Endothelial cell of umbilical vein (primary cell): ENCODE results near the gene PRDM2. TPM values are rescaled to one million over a fixed set of nuclear protein-coding genes. Genes with fewer than 3 reads are reported as not detected.

Experiments used
- BruUV-seq: library from RNA; stranded (reverse); fragments of 400-500 nt; replicated peaks from 2 replicates; lab custom pipeline; 2021; lab: Mats Ljungman, UMichigan
- CTCF ChIA-PET: fragments of 300-600, 350-600 bp; sonication (Branson Sonifier 250); formaldehyde crosslinking; loops from one replicate; lab custom pipeline; 2021; ENCODE audit warnings: antibody characterized with exemption, inconsistent platforms; lab: Charles Lee
- POLR2A ChIA-PET: fragments of 300-600, 350-600 bp; sonication (Branson Sonifier 250); formaldehyde crosslinking; loops from one replicate; lab custom pipeline; 2021; ENCODE audit warnings: antibody characterized with exemption, inconsistent platforms; lab: Charles Lee
- DNase-seq: peaks from one replicate; pipeline ENCODE4 v3.0.0-alpha.2; 2011; ENCODE audit warnings: low read depth, low spot score
- FAIRE-seq: peaks from 2 replicates; lab custom pipeline; 2011; peaks lifted over from hg19 to GRCh38; lab: Jason Lieb, UNC
- H2AFZ ChIP-seq: 2 replicates; pipeline ENCODE4 v1.6.0; 2012; ENCODE audit warnings: low read depth, low read length, control low read depth, inconsistent platforms
- H3K27ac ChIP-seq: 2 replicates; pipeline ENCODE4 v1.5.1; 2011; ENCODE audit warnings: low read depth, mild to moderate bottlenecking, control low read depth, low read length, moderate library complexity; ENCODE audit not compliant: insufficient read depth
- H3K27me3 ChIP-seq, 2 experiments: 2 replicates each; pipeline versions ENCODE4 v1.6.0 to v1.6.1; 2011; ENCODE audit warnings: low read length in 2 of 2, mixed read lengths in 1 of 2; ENCODE audit not compliant: control insufficient read depth in 2 of 2, insufficient read depth in 2 of 2
- H3K36me3 ChIP-seq, 2 experiments: 2 replicates in 1 of 2; 3 replicates in 1 of 2; pipeline ENCODE4 v1.5.1; 2011; ENCODE audit warnings: low read length in 2 of 2, mild to moderate bottlenecking in 1 of 2, moderate library complexity in 1 of 2; ENCODE audit not compliant: control insufficient read depth in 2 of 2, insufficient read depth in 2 of 2; ENCODE audit errors: extremely low read depth in 1 of 2
- H3K4me1 ChIP-seq: 3 replicates; pipeline ENCODE4 v1.5.1; 2011; ENCODE audit warnings: mild to moderate bottlenecking, low read length; ENCODE audit not compliant: control insufficient read depth, insufficient read depth; ENCODE audit errors: extremely low read depth
- H3K4me2 ChIP-seq: 2 replicates; pipeline ENCODE4 v1.6.1; 2011; ENCODE audit warnings: low read length, control low read depth, mixed read lengths; ENCODE audit not compliant: insufficient read depth
- H3K4me3 ChIP-seq, 3 experiments: fragments of 200-600 bp in 1 of 3; sonication (generic), shearing (Covaris generic) in 1 of 3; replicated peaks in 1 of 3; 2 replicates each; pipeline ENCODE4 v1.5.1; 2011 to 2016; ENCODE audit warnings: control low read depth in 3 of 3, low read length in 3 of 3, mild to moderate bottlenecking in 2 of 3, inconsistent platforms in 1 of 3, low read depth in 1 of 3, moderate library complexity in 1 of 3; ENCODE audit not compliant: insufficient read depth in 1 of 3
- H3K79me2 ChIP-seq: 2 replicates; pipeline ENCODE4 v1.6.0; 2012; ENCODE audit warnings: low read length, inconsistent platforms; ENCODE audit not compliant: control insufficient read depth, insufficient read depth
- H3K9ac ChIP-seq: replicated peaks from 2 replicates; pipeline ENCODE3; 2011; ENCODE audit warnings: low read length, control low read depth; ENCODE audit not compliant: insufficient read depth; ENCODE audit errors: extremely low read depth
- H3K9me1 ChIP-seq: replicated peaks from 3 replicates; pipeline ENCODE4 v1.6.0; 2011; ENCODE audit warnings: mild to moderate bottlenecking, low read length; ENCODE audit not compliant: control insufficient read depth, insufficient read depth; ENCODE audit errors: extremely low read depth
- H3K9me3 ChIP-seq: replicated peaks from 2 replicates; pipeline ENCODE4 v1.5.1; 2012; ENCODE audit warnings: low read length, inconsistent platforms; ENCODE audit not compliant: control insufficient read depth, insufficient read depth
- H4K20me1 ChIP-seq: replicated peaks from 2 replicates; pipeline ENCODE3; 2011; ENCODE audit warnings: mild to moderate bottlenecking, low read length; ENCODE audit not compliant: control insufficient read depth, insufficient read depth; ENCODE audit errors: extremely low read depth
- CTCF ChIP-seq, 2 donors: IDR thresholded peaks; 1 replicate in 1 of 2; 2 replicates in 1 of 2; pipeline ENCODE4 v1.5.1; 2011; ENCODE audit warnings: low read length in 2 of 2, mild to moderate bottlenecking in 2 of 2, moderate library complexity in 2 of 2, control low read depth in 1 of 2, inconsistent platforms in 1 of 2, low read depth in 1 of 2; ENCODE audit not compliant: insufficient read depth in 1 of 2; ENCODE audit errors: extremely low read depth in 1 of 2
- FOS ChIP-seq: IDR thresholded peaks from 2 replicates; pipeline ENCODE4 v1.6.1; 2011; ENCODE audit warnings: mild to moderate bottlenecking, low read length, moderate library complexity, borderline replicate concordance; ENCODE audit not compliant: insufficient read depth
- GATA2 ChIP-seq: IDR thresholded peaks from 2 replicates; pipeline ENCODE4 v1.7.0; 2011; ENCODE audit warnings: low read depth, mild to moderate bottlenecking, moderate library complexity, mixed read lengths, low read length; ENCODE audit not compliant: insufficient read length, insufficient read depth
- JUN ChIP-seq: IDR thresholded peaks from 2 replicates; pipeline ENCODE4 v1.6.1; 2011; ENCODE audit warnings: borderline replicate concordance, low read depth; ENCODE audit not compliant: insufficient read length, insufficient read depth
- MYC ChIP-seq: IDR thresholded peaks from one replicate; pipeline ENCODE4 v1.6.1; 2011; ENCODE audit warnings: mild to moderate bottlenecking, low read depth, low read length
- POLR2A ChIP-seq: IDR thresholded peaks from 2 replicates; pipeline ENCODE4 v1.6.1; 2012; ENCODE audit warnings: low read depth, mild to moderate bottlenecking, control low read depth, low read length
- POLR2AphosphoS5 ChIP-seq: IDR thresholded peaks from 2 replicates; pipeline ENCODE4 v1.6.1; 2012; ENCODE audit warnings: low read depth, mild to moderate bottlenecking, control low read depth, low read length, moderate library complexity; ENCODE audit not compliant: insufficient read depth
- dilution Hi-C: fragments of 300-500 bp; cut with MboI; formaldehyde crosslinking; loops from one replicate; pipeline ENCODE4 v1.15.0; 2019; ENCODE audit warnings: low sequenced_read_pairs; ENCODE audit not compliant: extremely low pct_ligation_motif_present
- intact Hi-C: fragments of 100-400 bp; cut with micrococcal nuclease; formaldehyde crosslinking; loops from one replicate; pipeline ENCODE4 v1.10.0; 2022
- polyA plus RNA-seq, 4 experiments: library from polyadenylated mRNA; depleted of rRNA in 3 of 4; stranded (reverse) in 3 of 4; unstranded in 1 of 4; fragments of >200 nt; gene quantifications; 2 replicates each; pipeline versions ENCODE4 v1.2.1 to v1.2.3, GENCODE V29; 2011 to 2012; ENCODE audit warnings: missing spikeins in 1 of 4
- total RNA-seq: library from RNA; stranded (reverse); gene quantifications from 2 replicates; pipeline ENCODE4 v1.2.3, GENCODE V29; 2021

The PRDM2 gene
- total and polyA plus RNA-seq, 2 donors (not counting 3 experiments of a cell fraction or from before 2014, with no cell fraction given), result 11.3 to 35.7 TPM

GRCh38 chr1:13749543-13750341 is 49.8 kb downstream of the PRDM2 start:
- H3K79me2 ChIP-seq, result peaks cover 51% of the 10 kb centered on the region
- H3K9me3 ChIP-seq, result no peaks in the 10 kb centered on the region
- H3K9me1 ChIP-seq, result no peaks in the 10 kb centered on the region
- H3K27me3 ChIP-seq, result no peaks in the 10 kb centered on the region
- DNase-seq (peak; percentile 47), FAIRE-seq (peak; percentile 4)
- POLR2A ChIA-PET, result interaction anchor here (1.0 kb wide), 1 partner anchor 42 kb away, joined by 7 read pairs; no protein-coding TSS in a partner anchor
- intact Hi-C loops, result loop anchor here (1.0 to 2.0 kb wide), 2 partner anchors 49 to 57 kb away; partner anchors contain the start of gene PRDM2
- TF ChIP-seq POLR2AphosphoS5 (peak; percentile 6), POLR2A (no peak), MYC (no peak), FOS (no peak), GATA2 (no peak), JUN (no peak)
- peak overlapping the region; percentile 83 to 98 (median 97) for H3K4me3 ChIP-seq
- H3K27ac ChIP-seq, result peak overlapping the region; percentile 62
- peaks cover 14% of the 10 kb centered on the region for H3K4me1 ChIP-seq
- peak overlapping the region; percentile 66 for H2AFZ ChIP-seq
- H3K4me2 ChIP-seq, result peak overlapping the region; percentile 99
- dilution Hi-C loops, result no loop called here
- CTCF ChIA-PET, result interaction anchor here (0.6 to 2.0 kb wide), 9 partner anchors 8 to 49 kb away, joined by 3 to 12 read pairs (median 3); no protein-coding TSS in a partner anchor
- peak overlapping the region; percentile 88 for H3K9ac ChIP-seq
- no peaks in the 10 kb centered on the region for H3K36me3 ChIP-seq
- H4K20me1 ChIP-seq, result peaks cover 10% of the 10 kb centered on the region
- no TSS peak for BruUV-seq

- H3K36me3 ChIP-seq, result no peaks in the 10 kb centered on the region
- intact Hi-C loops, result no loop called here
- no peak for TF ChIP-seq POLR2AphosphoS5
- no peak for TF ChIP-seq CTCF (IDR thresholded peaks at IDR 0.05; ENCODE audit: extremely low read depth in 1 of 2, insufficient read depth in 1 of 2, low read depth in 1 of 2, low read length in 2 of 2)
- TF ChIP-seq GATA2, result no peak
- TF ChIP-seq JUN, result no peak
- no peak overlapping the region for H3K4me3 ChIP-seq
- H3K27me3 ChIP-seq, result no peaks in the 10 kb centered on the region
- no peak overlapping the region for H3K27ac ChIP-seq
- H3K79me2 ChIP-seq, result peaks cover 66% of the 10 kb centered on the region
- DNase-seq (no peak), FAIRE-seq (no peak)
- peaks cover 14% of the 10 kb centered on the region for H3K4me1 ChIP-seq
- H4K20me1 ChIP-seq, result peaks cover 10% of the 10 kb centered on the region
- ChIA-PET POLR2A (no interaction called here), CTCF (no interaction called here)
- no peaks in the 10 kb centered on the region for H3K9me3 ChIP-seq
- H2AFZ ChIP-seq, result no peak overlapping the region
- peak overlapping the region; percentile 99 for H3K4me2 ChIP-seq
- H3K9ac ChIP-seq, result no peak overlapping the region
- no TSS peak for BruUV-seq
- H3K9me1 ChIP-seq, result no peaks in the 10 kb centered on the region
- dilution Hi-C loops, result no loop called here
Measured at GRCh38 chr1:13751458-13751871, 51.5 kb downstream of the PRDM2 start.
